GM20000 (cell line): ENCODE measurements around the gene CCL22.
A peak's percentile ranks its signal among the peaks of the same experiment; 100 is the strongest.

Source experiments
- DNase-seq: peaks from one replicate; pipeline ENCODE4 v3.0.0; 2012; ENCODE audit warnings: low spot score
- TF ChIP-seq, protein P1 (sequence below): IDR thresholded peaks from 2 replicates; pipeline ENCODE4 v1.5.1; 2012; ENCODE audit warnings: mild to moderate bottlenecking, control low read depth; ENCODE audit errors: extremely low read depth, missing control alignments

CCL22 gene

GRCh38 chr16:57413301-57413730 lies 54.7 kb downstream of the CCL22 start:
- DNase-seq, result peak; percentile 82
- TF ChIP-seq, protein P1, sequence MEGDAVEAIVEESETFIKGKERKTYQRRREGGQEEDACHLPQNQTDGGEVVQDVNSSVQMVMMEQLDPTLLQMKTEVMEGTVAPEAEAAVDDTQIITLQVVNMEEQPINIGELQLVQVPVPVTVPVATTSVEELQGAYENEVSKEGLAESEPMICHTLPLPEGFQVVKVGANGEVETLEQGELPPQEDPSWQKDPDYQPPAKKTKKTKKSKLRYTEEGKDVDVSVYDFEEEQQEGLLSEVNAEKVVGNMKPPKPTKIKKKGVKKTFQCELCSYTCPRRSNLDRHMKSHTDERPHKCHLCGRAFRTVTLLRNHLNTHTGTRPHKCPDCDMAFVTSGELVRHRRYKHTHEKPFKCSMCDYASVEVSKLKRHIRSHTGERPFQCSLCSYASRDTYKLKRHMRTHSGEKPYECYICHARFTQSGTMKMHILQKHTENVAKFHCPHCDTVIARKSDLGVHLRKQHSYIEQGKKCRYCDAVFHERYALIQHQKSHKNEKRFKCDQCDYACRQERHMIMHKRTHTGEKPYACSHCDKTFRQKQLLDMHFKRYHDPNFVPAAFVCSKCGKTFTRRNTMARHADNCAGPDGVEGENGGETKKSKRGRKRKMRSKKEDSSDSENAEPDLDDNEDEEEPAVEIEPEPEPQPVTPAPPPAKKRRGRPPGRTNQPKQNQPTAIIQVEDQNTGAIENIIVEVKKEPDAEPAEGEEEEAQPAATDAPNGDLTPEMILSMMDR, result no peak

GRCh38 chr16:57413733-57414132 lies 55.1 kb downstream of the CCL22 start:
- no peak for DNase-seq
- TF ChIP-seq, protein P1, result no peak
